CMK (cell line): ENCODE results near the gene HIPK3.

Experiments
- DNase-seq: peaks from one replicate; pipeline ENCODE4 v3.0.0-alpha.2; 2010; ENCODE audit warnings: low read depth

HIPK3 gene

DNA sequence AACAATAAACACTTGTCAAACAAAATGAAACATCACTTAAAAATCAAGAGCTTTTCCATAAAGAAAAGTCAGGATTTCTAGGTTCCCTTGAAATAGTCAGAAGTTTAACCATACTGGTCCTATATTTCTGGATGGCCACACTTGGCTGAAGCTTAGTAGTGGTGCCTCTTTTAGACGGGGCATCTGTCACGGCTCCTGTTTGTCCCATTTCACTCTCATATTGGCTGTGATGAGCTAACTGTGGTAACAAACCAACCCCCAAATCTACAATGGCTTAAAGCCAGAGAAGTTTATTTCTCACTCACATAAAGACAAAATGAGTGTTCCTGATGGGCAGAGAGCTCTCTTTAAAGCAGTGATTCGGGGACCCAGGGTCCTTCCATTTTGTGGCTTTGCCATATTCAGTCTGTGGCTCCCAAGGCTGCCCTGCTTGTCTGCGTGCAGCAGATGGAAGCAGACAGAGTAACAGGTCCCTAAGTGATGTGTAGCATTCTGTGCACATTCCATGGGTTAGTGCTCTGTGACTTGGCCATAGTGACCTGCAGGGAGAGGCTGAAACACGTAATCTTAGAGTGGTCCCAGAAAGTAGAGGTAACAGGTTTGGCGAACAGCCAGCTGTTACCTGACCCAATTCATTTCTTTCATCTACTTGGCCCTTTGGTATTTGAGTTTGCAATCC is 137.4 kb downstream of the HIPK3 start:
- no peak for DNase-seq

- no peak for DNase-seq
Observed at GRCh38 chr11:33396361-33396760, 139.2 kb downstream of the HIPK3 start.

GRCh38 chr11:33399421-33399820 is 142.2 kb downstream of the HIPK3 start:
- DNase-seq = no peak

- DNase-seq = no peak
Observed at GRCh38 chr11:33402066-33402465, 144.9 kb downstream of the HIPK3 start.

- DNase-seq = no peak
Observed at GRCh38 chr11:33403344-33403743, 146.2 kb downstream of the HIPK3 start.

- no peak for DNase-seq
Observed at GRCh38 chr11:33405834-33406602, 148.8 kb downstream of the HIPK3 start.
